Mesodermal cell (in vitro differentiated cells): ENCODE data around the gene MICALL1.
A peak's percentile ranks its signal among the peaks of the same experiment; 100 is the strongest.
"Not testable (repeated sequence)": the region's sequence is repeated elsewhere in the genome, so short reads cannot be mapped to it uniquely, and the experiment has no call there.

Experiments
- H3K27ac ChIP-seq: 2 replicates; pipeline ENCODE4 v1.7.0; 2013; ENCODE audit warnings: mild to moderate bottlenecking, low read depth, low read length, moderate library complexity; ENCODE audit not compliant: severe bottlenecking
- H3K36me3 ChIP-seq: 2 replicates; pipeline ENCODE4 v1.7.1; 2013; ENCODE audit warnings: mild to moderate bottlenecking, low read length, moderate library complexity; ENCODE audit not compliant: control insufficient read depth, insufficient read depth
- H3K4me1 ChIP-seq: one replicate; pipeline ENCODE4 v1.7.1; 2013; ENCODE audit warnings: mild to moderate bottlenecking, low read length; ENCODE audit not compliant: insufficient read depth, control insufficient read depth, poor library complexity, severe bottlenecking
- H3K4me3 ChIP-seq: 2 replicates; pipeline ENCODE4 v1.7.0; 2013; ENCODE audit warnings: low read length, control low read depth, mild to moderate bottlenecking; ENCODE audit not compliant: insufficient read depth, poor library complexity, severe bottlenecking; ENCODE audit errors: extremely low read depth
- H3K9me3 ChIP-seq: 2 replicates; pipeline ENCODE4 v1.7.1; 2013; ENCODE audit warnings: mild to moderate bottlenecking, low read length, moderate library complexity; ENCODE audit not compliant: control insufficient read depth
- WGBS, 2 experiments: methylation state at CpG; one replicate each; pipeline ENCODE4 v1.1.5; 2013; ENCODE audit warnings: missing lambda C conversion rate in 2 of 2; ENCODE audit not compliant: insufficient coverage in 2 of 2; 5-methylcytosine and 5-hydroxymethylcytosine counted together

The MICALL1 gene

GRCh38 chr22:37930952-37931440, 24.9 kb downstream of the MICALL1 start:
- H3K27ac ChIP-seq = no peak overlapping the region
- H3K9me3 ChIP-seq = no peaks in the 10 kb centered on the region
- peaks cover 77% of the 10 kb centered on the region for H3K36me3 ChIP-seq
- 97 to 100% methylated on average over 2 of the region's 2 CpGs for WGBS, 2 experiments
- H3K4me1 ChIP-seq = peaks cover 9% of the 10 kb centered on the region
- no peak overlapping the region for H3K4me3 ChIP-seq

GRCh38 chr22:37931893-37932389, 25.8 kb downstream of the MICALL1 start:
- Histone ChIP-seq H3K27ac (no peak overlapping the region), H3K4me1 (peaks cover 9% of the 10 kb centered on the region), H3K9me3 (no peaks in the 10 kb centered on the region), H3K4me3 (no peak overlapping the region), H3K36me3 (peaks cover 75% of the 10 kb centered on the region)
- 94 to 97% methylated on average over 5 to 6 of the region's 6 CpGs for WGBS, 2 experiments

- H3K4me1 ChIP-seq = peaks cover 9% of the 10 kb centered on the region
- H3K27ac ChIP-seq = no peak overlapping the region
- H3K4me3 ChIP-seq = no peak overlapping the region
- peaks cover 75% of the 10 kb centered on the region for H3K36me3 ChIP-seq
- no peaks in the 10 kb centered on the region for H3K9me3 ChIP-seq
- 94 to 96% methylated on average over 9 to 10 of the region's 10 CpGs for WGBS, 2 experiments
These were observed 26.3 kb downstream of the MICALL1 start for GRCh38 chr22:37932401-37932800.

- peaks cover 9% of the 10 kb centered on the region for H3K4me1 ChIP-seq
- H3K36me3 ChIP-seq = peaks cover 76% of the 10 kb centered on the region
- no peaks in the 10 kb centered on the region for H3K9me3 ChIP-seq
- WGBS, 2 experiments = 94 to 99% methylated on average over 15 to 21 of the region's 21 CpGs
- no peak overlapping the region for H3K4me3 ChIP-seq
- peak overlapping the region; percentile 73 for H3K27ac ChIP-seq
These were observed 26.9 kb downstream of the MICALL1 start for GRCh38 chr22:37932821-37933578.

- Histone ChIP-seq H3K9me3 (no peaks in the 10 kb centered on the region), H3K27ac (peak overlapping the region; percentile 73), H3K4me1 (peaks cover 9% of the 10 kb centered on the region), H3K4me3 (no peak overlapping the region), H3K36me3 (peaks cover 74% of the 10 kb centered on the region)
- WGBS, 2 experiments = 20 to 30% methylated on average over 8 to 11 of the region's 13 CpGs
These were observed 27.7 kb downstream of the MICALL1 start for GRCh38 chr22:37933711-37934376.

- Histone ChIP-seq H3K36me3 (peaks cover 71% of the 10 kb centered on the region), H3K27ac (no peak overlapping the region), H3K4me1 (no peaks in the 10 kb centered on the region), H3K4me3 (no peak overlapping the region), H3K9me3 (no peaks in the 10 kb centered on the region)
- 91 to 94% methylated on average over 12 of the region's 12 CpGs for WGBS, 2 experiments
These were observed 34.7 kb downstream of the MICALL1 start for GRCh38 chr22:37940698-37941376.

GRCh38 chr22:37942133-37942532, 36.0 kb downstream of the MICALL1 start:
- no peak overlapping the region for H3K4me3 ChIP-seq
- 96 to 98% methylated on average over 5 to 8 of the region's 8 CpGs for WGBS, 2 experiments
- H3K9me3 ChIP-seq = no peaks in the 10 kb centered on the region

GRCh38 chr22:37943136-37943824, 37.2 kb downstream of the MICALL1 start:
- no peak overlapping the region for H3K27ac ChIP-seq
- no peaks in the 10 kb centered on the region for H3K9me3 ChIP-seq
- peaks cover 48% of the 10 kb centered on the region for H3K36me3 ChIP-seq
- no peak overlapping the region for H3K4me3 ChIP-seq
- 94 to 96% methylated on average over 10 of the region's 12 CpGs for WGBS, 2 experiments
- H3K4me1 ChIP-seq = no peaks in the 10 kb centered on the region

More at GRCh38 chr22:37942133-37942532, 36.0 kb downstream of the MICALL1 start:
- Histone ChIP-seq H3K27ac (no peak overlapping the region), H3K36me3 (peaks cover 60% of the 10 kb centered on the region), H3K4me1 (no peaks in the 10 kb centered on the region)

- Histone ChIP-seq H3K27ac (no peak overlapping the region), H3K4me1 (no peaks in the 10 kb centered on the region), H3K9me3 (no peaks in the 10 kb centered on the region), H3K36me3 (peaks cover 45% of the 10 kb centered on the region), H3K4me3 (no peak overlapping the region)
- WGBS, 2 experiments = 93 to 95% methylated on average over 6 to 7 of the region's 7 CpGs
These were observed 37.7 kb downstream of the MICALL1 start for GRCh38 chr22:37943825-37944198.

GRCh38 chr22:37944423-37944822, 38.3 kb downstream of the MICALL1 start:
- H3K4me1 ChIP-seq, H3K9me3 ChIP-seq, H3K4me3 ChIP-seq, H3K27ac ChIP-seq: not testable (repeated sequence)
- WGBS, 2 experiments = 90 to 96% methylated on average over 4 to 10 of the region's 11 CpGs
- peaks cover 39% of the 10 kb centered on the region for H3K36me3 ChIP-seq
